ENCODE measurements around the gene GPBAR1. TPM values are rescaled to one million over a fixed set of nuclear protein-coding genes. Genes with fewer than 3 reads are reported as not detected.
A peak's percentile ranks its signal among the peaks of the same experiment; 100 is the strongest.

The GPBAR1 gene
- under 1 TPM; 0.11 to 0.40 TPM for total RNA-seq

DNA sequence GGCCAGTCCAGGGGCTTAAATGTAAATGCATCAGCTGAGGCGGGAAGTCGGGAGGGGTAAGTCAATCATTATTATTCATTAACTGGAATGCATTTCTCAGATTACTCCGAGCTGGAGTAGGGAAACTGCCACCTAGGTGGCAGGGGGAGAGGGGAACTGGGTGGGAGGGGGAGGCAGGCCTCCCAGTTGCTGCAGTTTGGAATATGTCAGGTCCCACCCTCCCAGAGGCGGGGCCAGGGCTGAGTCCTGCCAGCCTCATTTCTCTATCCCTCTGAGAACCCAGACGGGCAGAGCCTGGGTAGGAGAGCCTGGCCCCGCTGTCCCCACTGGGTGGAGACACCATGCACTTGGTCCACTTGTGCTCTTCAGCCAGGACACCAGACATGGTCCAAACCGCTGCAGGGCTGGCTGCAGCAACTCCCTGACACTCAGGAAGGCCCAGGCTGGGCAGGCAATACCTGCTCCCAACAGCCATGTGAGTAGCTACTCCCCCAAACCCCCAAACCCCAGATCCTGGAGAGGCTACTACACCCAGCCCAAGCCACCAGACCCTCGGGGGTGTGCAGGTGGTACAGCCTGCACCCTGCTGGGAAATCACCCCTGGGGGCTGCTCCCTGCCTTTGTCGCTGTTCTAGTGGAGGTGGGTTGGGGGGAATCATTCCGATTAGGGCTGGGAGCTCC lies at the start of gene GPBAR1:
GPBAR1 (plus strand) TSS at position 274 of the 681 bp plus-strand sequence. CDS start 1,710 bp downstream, outside the sequence.
- intact Hi-C loops (cut with DNase I, micrococcal nuclease): no loop called here
- ATAC-seq (no peak), DNase-seq (no peak)
- peaks cover 17% of the 10 kb centered on the region for H3K36me3 Mint-ChIP-seq (ENCODE audit: low read depth)
- ChIA-PET POLR2A (no interaction called here), CTCF (interaction anchor here (1.2 to 6.9 kb wide), 3 partner anchors 8 to 31 kb away, joined by 3 to 47 read pairs (median 5); no protein-coding TSS in a partner anchor)
- peaks cover 17% of the 10 kb centered on the region for H3K4me1 Mint-ChIP-seq
- H3K9me3 Mint-ChIP-seq (ENCODE audit: low read depth): no peaks in the 10 kb centered on the region
- no peaks in the 10 kb centered on the region for H3K27me3 Mint-ChIP-seq
- no peak within 1 kb of the TSS for H3K27ac Mint-ChIP-seq
- H3K4me3 Mint-ChIP-seq: no peak within 1 kb of the TSS

DNA sequence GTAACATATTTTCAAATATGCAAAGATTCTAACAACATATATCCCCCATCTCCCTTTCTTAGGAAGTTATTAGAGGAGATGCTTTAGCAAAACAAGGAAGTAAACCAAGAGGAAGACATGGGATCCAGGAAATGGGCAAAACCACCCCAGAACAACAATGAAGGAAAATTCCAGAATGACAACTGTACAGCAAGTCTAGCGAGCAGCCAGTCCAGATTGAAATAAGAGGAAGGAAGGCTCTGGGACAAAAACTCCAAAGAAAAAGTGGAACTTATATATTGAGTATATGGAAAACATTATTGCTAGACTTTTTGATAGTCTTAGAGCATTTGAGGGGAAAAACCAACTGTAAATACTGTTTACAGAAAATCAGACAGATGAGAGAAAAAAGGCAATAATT lies 46.7 kb upstream of the GPBAR1 start:
- H3K9me3 Mint-ChIP-seq (ENCODE audit: low read depth): peaks cover 7% of the 10 kb centered on the region
- H3K4me3 Mint-ChIP-seq: no peak overlapping the region
- peaks cover 14% of the 10 kb centered on the region for H3K4me1 Mint-ChIP-seq
- CTCF ChIA-PET: no interaction called here
- POLR2A ChIA-PET: no interaction called here
- no peak overlapping the region for H3K27ac Mint-ChIP-seq
- peaks cover 3% of the 10 kb centered on the region for H3K27me3 Mint-ChIP-seq
- ATAC-seq (no peak), DNase-seq (no peak)
- intact Hi-C loops (cut with DNase I, micrococcal nuclease): no loop called here
- H3K36me3 Mint-ChIP-seq (ENCODE audit: low read depth): peaks cover 15% of the 10 kb centered on the region

DNA sequence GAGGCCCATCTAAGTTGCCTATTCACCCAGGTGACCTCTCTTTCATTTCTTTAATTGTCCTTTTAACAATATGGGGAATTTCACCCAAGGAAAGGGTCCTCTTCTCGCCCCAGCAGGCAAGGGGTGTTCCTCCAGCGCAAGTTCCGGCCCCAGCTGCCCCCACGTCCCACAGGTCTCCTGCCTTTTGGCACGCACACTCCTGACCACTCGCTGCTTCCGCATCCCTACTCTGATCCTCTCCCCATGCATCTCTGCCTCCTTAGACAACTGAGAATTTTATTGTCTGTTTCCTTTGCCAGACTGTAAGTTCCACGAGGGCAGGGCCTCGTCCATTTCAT lies 44.5 kb upstream of the GPBAR1 start:
- intact Hi-C loops (cut with DNase I, micrococcal nuclease): loop anchor here (2.0 kb wide), 2 partner anchors 180 to 1172 kb away; no protein-coding TSS in a partner anchor
- peaks cover 37% of the 10 kb centered on the region for H3K36me3 Mint-ChIP-seq (ENCODE audit: low read depth)
- H3K27me3 Mint-ChIP-seq: no peaks in the 10 kb centered on the region
- ATAC-seq: no peak
- DNase-seq: no peak
- peak overlapping the region; percentile 81 for H3K4me3 Mint-ChIP-seq
- H3K4me1 Mint-ChIP-seq: peaks cover 29% of the 10 kb centered on the region
- H3K27ac Mint-ChIP-seq: peak overlapping the region; percentile 90
- H3K9me3 Mint-ChIP-seq (ENCODE audit: low read depth): no peaks in the 10 kb centered on the region
- ChIA-PET CTCF (interaction anchor here (0.6 to 1.3 kb wide), 6 partner anchors 13 to 60 kb away, joined by 3 to 7 read pairs (median 3); partner anchors contain the start of genes AAMP and PNKD), POLR2A (interaction anchor here (0.8 to 1.6 kb wide), 5 partner anchors 10 to 71 kb away, joined by 4 to 13 read pairs (median 4); partner anchors contain the start of genes AAMP and PNKD)

DNA sequence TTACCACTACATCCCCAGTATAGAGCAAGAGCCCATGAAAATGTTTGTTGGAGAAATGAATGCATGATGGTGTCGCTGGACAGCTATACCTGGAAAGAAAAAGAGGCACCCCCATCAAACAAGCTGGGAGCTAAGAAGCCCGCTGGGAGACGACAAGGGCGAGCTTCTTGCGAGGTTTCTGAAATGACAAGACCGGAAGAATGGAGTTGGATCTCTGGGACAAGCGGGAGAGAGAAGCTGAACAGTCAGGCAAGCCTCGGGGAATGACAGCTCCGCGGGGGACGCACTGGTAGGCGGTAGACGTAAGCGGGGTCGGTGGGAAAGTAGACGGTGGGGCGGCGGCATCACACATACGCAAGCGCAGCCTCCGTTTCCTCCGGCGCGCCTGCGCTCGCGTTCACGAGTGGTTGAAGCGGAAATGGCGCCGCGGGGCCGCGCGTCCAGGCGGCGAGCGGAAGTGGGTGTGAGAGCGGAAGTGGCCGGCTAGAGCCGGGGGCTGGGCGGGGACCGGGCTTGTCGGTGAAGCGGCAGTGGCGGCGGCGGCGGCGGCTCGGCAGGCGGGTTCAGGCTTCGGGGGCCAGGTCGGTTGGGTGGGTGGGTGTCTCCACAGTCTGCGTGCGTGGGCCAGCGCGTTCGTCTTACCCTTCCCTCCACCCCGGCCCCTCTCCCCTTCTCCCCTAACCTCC lies 44.0 kb upstream of the GPBAR1 start, which contains the start of gene ARPC2:
ARPC2 (plus strand) TSS at position 516 of the 686 bp plus-strand sequence. CDS start 282 bp downstream, outside the sequence.
- intact Hi-C loops (cut with DNase I, micrococcal nuclease): loop anchor here (1.0 to 2.0 kb wide), 9 partner anchors 31 to 1172 kb away; partner anchors contain the start of genes AAMP (in 2 of the 2), PNKD (in 2 of the 2), BCS1L (in 1 of the 2) and CNOT9 (in 1 of the 2)
- ChIA-PET POLR2A (interaction anchor here (0.8 to 1.6 kb wide), 5 partner anchors 9 to 71 kb away, joined by 4 to 13 read pairs (median 4); partner anchors contain the start of genes AAMP and PNKD), CTCF (interaction anchor here (0.6 to 1.5 kb wide), 7 partner anchors 12 to 659 kb away, joined by 3 to 7 read pairs (median 3); partner anchors contain the start of genes AAMP and PNKD)
- peaks cover 34% of the 10 kb centered on the region for H3K4me1 Mint-ChIP-seq
- no peaks in the 10 kb centered on the region for H3K27me3 Mint-ChIP-seq
- ATAC-seq (peak; percentile 64), DNase-seq (peak; percentile 96)
- peak within 1 kb of the TSS; percentile 81 for H3K4me3 Mint-ChIP-seq
- H3K9me3 Mint-ChIP-seq (ENCODE audit: low read depth): no peaks in the 10 kb centered on the region
- peak within 1 kb of the TSS; percentile 96 for H3K27ac Mint-ChIP-seq
- H3K36me3 Mint-ChIP-seq (ENCODE audit: low read depth): peaks cover 42% of the 10 kb centered on the region

DNA sequence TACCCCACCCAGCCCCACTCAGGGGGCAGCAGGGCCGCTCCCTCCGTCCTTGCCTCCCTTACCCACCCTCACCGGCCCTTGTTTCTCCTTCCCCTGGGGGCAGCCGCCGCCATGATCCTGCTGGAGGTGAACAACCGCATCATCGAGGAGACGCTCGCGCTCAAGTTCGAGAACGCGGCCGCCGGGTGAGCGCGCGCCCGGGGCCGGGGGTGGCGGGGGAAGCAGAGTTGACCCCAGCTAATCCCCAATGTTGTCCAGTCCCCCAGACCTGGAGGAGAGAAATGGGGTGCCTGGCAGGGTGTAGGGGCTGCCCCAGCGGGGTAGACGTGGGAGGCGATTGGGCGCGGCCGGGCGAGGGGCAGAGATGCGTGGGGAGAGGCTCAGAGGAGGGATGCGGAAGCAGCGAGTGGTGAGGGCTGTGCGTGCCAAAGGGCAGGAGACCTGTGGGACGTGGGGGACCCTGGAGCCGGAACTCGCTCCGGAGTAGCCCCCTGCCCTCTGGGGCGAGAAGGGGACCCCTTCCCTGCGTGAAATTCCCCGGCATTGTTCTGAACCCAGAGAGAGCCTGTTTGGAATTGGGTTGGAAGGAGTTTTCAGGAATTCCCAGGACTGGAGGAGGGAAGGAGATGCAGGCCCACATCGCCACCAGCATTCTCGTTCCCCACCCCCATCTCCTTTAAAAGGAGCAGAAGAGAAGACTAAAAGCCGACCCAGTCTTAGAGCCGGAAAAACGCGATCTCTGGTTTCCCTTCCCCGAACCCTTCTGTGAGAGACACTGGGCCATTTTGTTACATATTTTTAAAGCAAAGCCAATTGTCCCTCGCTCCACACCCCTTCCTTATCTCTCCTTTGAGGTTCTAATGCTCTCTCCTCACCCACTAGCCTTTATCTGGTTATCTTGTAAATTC lies 43.2 kb upstream of the GPBAR1 start:
- Mint-ChIP-seq H3K27ac (peak overlapping the region; percentile 96), H3K36me3 (ENCODE audit: low read depth) (peaks cover 49% of the 10 kb centered on the region), H3K4me1 (peaks cover 42% of the 10 kb centered on the region)

GRCh38 chr2:218218268-218219185 lies 42.3 kb upstream of the GPBAR1 start:
- Mint-ChIP-seq H3K4me1 (peaks cover 51% of the 10 kb centered on the region), H3K27ac (peak overlapping the region; percentile 96), H3K4me3 (peak overlapping the region; percentile 81), H3K36me3 (ENCODE audit: low read depth) (peaks cover 56% of the 10 kb centered on the region), H3K9me3 (ENCODE audit: low read depth) (no peaks in the 10 kb centered on the region), H3K27me3 (no peaks in the 10 kb centered on the region)
- intact Hi-C loops (cut with DNase I, micrococcal nuclease): loop anchor here (1.0 to 2.0 kb wide), 3 partner anchors 11 to 492 kb away; partner anchors contain the start of gene TTLL4 (in 1 of the 2)
- ATAC-seq (peak; percentile 40), DNase-seq (peak; percentile 55)
- CTCF ChIA-PET: interaction anchor here (0.5 to 4.5 kb wide), 7 partner anchors 12 to 993 kb away, joined by 3 to 47 read pairs (median 4); partner anchors contain the start of genes AAMP and PNKD
- POLR2A ChIA-PET: interaction anchor here (0.9 to 1.2 kb wide), 2 partner anchors 9 to 12 kb away, joined by 3 to 10 read pairs; no protein-coding TSS in a partner anchor

More for the DNA sequence above, 43.2 kb upstream of the GPBAR1 start:
- ChIA-PET POLR2A (interaction anchor here (0.9 to 1.6 kb wide), 4 partner anchors 12 to 70 kb away, joined by 3 to 13 read pairs (median 4); partner anchors contain the start of genes AAMP and PNKD), CTCF (interaction anchor here (0.8 to 4.5 kb wide), 3 partner anchors 12 to 658 kb away, joined by 3 to 47 read pairs (median 4); no protein-coding TSS in a partner anchor)
- DNase-seq (peak; percentile 88), ATAC-seq (peak; percentile 70)
- Mint-ChIP-seq H3K27me3 (no peaks in the 10 kb centered on the region), H3K4me3 (peak overlapping the region; percentile 81), H3K9me3 (ENCODE audit: low read depth) (no peaks in the 10 kb centered on the region)
- intact Hi-C loops (cut with DNase I, micrococcal nuclease): loop anchor here (1.0 to 2.0 kb wide), 12 partner anchors 12 to 1171 kb away; partner anchors contain the start of genes AAMP (in 2 of the 2), PNKD (in 2 of the 2), BCS1L (in 1 of the 2) and CNOT9 (in 1 of the 2)

DNA sequence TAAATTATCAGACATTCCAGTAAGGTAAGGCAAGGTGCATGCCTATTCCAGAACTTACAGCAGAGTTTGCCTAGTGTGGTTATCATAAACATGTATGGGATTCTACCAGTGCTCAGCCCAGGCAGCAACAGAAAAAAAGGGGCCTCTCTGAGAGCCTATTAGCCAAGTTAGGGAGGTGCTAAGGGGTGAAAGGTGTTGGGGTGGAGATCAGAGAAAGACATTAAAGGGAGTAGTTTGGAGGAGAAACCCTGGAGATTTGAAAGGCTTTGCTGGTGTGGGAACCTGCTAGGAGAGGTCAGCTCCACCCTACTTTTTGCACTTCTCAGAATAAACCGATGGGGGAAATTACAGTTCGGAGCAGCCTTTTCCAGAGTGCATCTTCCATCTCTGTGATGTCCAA lies 40.9 kb upstream of the GPBAR1 start:
- peak overlapping the region; percentile 81 for H3K4me3 Mint-ChIP-seq
- H3K4me1 Mint-ChIP-seq: peaks cover 65% of the 10 kb centered on the region
- ATAC-seq (no peak), DNase-seq (no peak)
- H3K36me3 Mint-ChIP-seq (ENCODE audit: low read depth): peaks cover 70% of the 10 kb centered on the region
- no peaks in the 10 kb centered on the region for H3K27me3 Mint-ChIP-seq
- ChIA-PET CTCF (interaction anchor here (0.6 to 4.5 kb wide), 9 partner anchors 10 to 497 kb away, joined by 3 to 47 read pairs (median 4); partner anchors contain the start of genes AAMP and PNKD), POLR2A (interaction anchor here (0.6 to 1.3 kb wide), 3 partner anchors 9 to 1035 kb away, joined by 3 to 10 read pairs (median 6); no protein-coding TSS in a partner anchor)
- intact Hi-C loops (cut with DNase I, micrococcal nuclease): loop anchor here in 1 of 2 experiments (2.0 kb wide), 1 partner anchor 37 kb away; no protein-coding TSS in a partner anchor
- H3K27ac Mint-ChIP-seq: peak overlapping the region; percentile 96
- no peaks in the 10 kb centered on the region for H3K9me3 Mint-ChIP-seq (ENCODE audit: low read depth)

DNA sequence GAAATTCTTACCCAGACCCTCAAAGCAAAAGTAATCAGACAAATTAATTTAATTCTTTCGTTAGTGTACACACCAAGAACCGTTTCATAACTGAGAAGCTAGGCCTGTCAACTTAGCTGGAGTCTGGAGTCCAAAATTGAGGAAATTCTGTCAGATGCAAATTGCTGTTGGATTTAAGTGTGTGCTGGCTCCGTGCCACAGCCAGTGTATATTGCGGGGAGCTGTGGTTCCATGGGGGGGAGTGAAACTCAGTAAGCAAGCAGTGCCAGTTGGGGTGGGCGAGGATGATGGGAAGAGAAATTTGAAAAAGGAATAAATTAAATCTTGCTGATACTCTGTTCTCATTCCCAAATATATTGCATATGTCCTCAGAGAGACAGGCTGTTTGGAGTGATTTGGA lies 39.8 kb upstream of the GPBAR1 start:
- H3K36me3 Mint-ChIP-seq (ENCODE audit: low read depth): peaks cover 81% of the 10 kb centered on the region
- no peak for ATAC-seq
- H3K27ac Mint-ChIP-seq: peak overlapping the region; percentile 96
- H3K4me1 Mint-ChIP-seq: peaks cover 73% of the 10 kb centered on the region
- no peaks in the 10 kb centered on the region for H3K27me3 Mint-ChIP-seq
- POLR2A ChIA-PET: interaction anchor here (1.2 to 1.3 kb wide), 2 partner anchors 8 to 10 kb away, joined by 3 to 6 read pairs; no protein-coding TSS in a partner anchor
- intact Hi-C loops (cut with DNase I, micrococcal nuclease): no loop called here
- peak overlapping the region; percentile 81 for H3K4me3 Mint-ChIP-seq
- peak; percentile 20 for DNase-seq
- CTCF ChIA-PET: interaction anchor here (0.9 to 4.5 kb wide), 8 partner anchors 9 to 51 kb away, joined by 3 to 47 read pairs (median 4); partner anchors contain the start of genes AAMP and PNKD
- no peaks in the 10 kb centered on the region for H3K9me3 Mint-ChIP-seq (ENCODE audit: low read depth)

GRCh38 chr2:218223046-218223445 lies 37.8 kb upstream of the GPBAR1 start:
- CTCF ChIA-PET: interaction anchor here (1.8 kb wide), 1 partner anchor 15 kb away, joined by 6 read pairs; no protein-coding TSS in a partner anchor
- intact Hi-C loops (cut with DNase I, micrococcal nuclease): no loop called here
- ATAC-seq (peak; percentile 66), DNase-seq (peak; percentile 42)
- peak overlapping the region; percentile 88 for H3K27ac Mint-ChIP-seq
- H3K36me3 Mint-ChIP-seq (ENCODE audit: low read depth): peaks cover 92% of the 10 kb centered on the region
- H3K9me3 Mint-ChIP-seq (ENCODE audit: low read depth): no peaks in the 10 kb centered on the region
- H3K4me3 Mint-ChIP-seq: peak overlapping the region; percentile 81
- POLR2A ChIA-PET: interaction anchor here (1.1 kb wide), 1 partner anchor 8 kb away, joined by 4 read pairs; no protein-coding TSS in a partner anchor
- H3K4me1 Mint-ChIP-seq: peaks cover 85% of the 10 kb centered on the region
- no peaks in the 10 kb centered on the region for H3K27me3 Mint-ChIP-seq
